Measurements from ENCODE around the gene ABTB2.
"Not testable (repeated sequence)": the region's sequence is repeated elsewhere in the genome, so short reads cannot be mapped to it uniquely, and the experiment has no call there.

Gene ABTB2

DNA sequence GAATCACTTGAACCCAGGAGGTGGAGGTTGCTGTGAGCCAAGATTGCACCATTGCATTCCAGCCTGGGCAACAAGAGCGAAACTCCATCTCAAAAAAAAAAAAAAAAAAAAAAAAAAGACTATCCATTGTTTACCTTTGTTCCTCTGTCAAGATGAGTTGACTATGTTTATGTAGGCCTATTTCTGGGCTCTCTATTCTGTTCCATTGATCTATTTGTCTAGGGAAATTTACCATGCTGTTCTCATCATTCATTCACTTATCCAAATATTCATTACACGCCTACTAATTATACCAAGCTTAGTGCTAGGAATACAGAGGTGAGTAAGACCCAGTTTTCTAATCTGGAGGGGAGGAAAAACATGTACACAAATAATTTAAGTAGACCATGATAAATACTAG lies 139.1 kb downstream of the ABTB2 start:
- H3K4me3 ChIP-seq (ENCODE audit: low read depth, low read length): not testable (repeated sequence)

DNA sequence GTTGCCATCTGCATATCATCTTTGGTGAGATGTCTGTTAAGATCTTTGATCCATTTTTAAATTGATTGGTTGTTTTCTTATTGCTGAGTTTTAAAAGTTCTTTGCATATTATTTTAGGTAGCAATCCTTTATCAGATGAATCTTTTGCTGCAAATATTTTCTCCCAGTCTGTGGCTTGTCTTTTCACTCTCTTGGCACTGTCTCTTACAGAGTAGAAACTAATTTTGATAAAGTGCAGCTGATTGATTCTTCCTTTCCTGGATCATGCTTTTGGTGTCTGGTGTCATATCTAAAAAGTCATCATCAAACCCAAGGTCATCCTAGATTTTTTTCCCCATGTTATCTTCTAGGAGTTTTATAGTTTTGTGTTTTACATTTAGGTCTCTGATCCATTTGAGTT lies 139.7 kb downstream of the ABTB2 start:
- H3K4me3 ChIP-seq (ENCODE audit: low read depth, low read length): no peak overlapping the region

DNA sequence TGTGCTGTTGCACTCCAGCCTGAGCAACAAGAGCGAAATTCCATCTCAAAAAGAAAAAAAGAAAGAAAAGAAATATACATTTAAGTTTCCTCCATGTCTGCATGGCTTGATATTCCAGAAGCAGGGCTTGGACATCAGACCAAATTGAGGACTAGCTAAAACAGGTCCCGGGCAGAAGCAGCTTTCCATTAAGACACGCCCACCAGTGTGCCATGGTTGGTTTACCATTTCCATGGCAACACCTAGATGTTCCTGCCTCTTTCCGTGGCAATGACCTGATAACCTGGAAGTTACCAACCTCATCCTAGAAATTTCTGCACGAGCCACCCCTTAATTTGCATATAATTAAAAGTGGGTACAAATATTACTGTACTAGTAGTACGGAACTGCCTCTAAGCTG lies 141.1 kb downstream of the ABTB2 start:
- H3K4me3 ChIP-seq (ENCODE audit: low read depth, low read length): no peak overlapping the region

GRCh38 chr11:34215806-34216453 lies 141.9 kb downstream of the ABTB2 start:
- no peak overlapping the region for H3K4me3 ChIP-seq (ENCODE audit: low read depth, low read length)

- H3K4me3 ChIP-seq (ENCODE audit: low read depth, low read length): no peak overlapping the region
Measured at GRCh38 chr11:34214961-34215805, 142.6 kb downstream of the ABTB2 start.

DNA sequence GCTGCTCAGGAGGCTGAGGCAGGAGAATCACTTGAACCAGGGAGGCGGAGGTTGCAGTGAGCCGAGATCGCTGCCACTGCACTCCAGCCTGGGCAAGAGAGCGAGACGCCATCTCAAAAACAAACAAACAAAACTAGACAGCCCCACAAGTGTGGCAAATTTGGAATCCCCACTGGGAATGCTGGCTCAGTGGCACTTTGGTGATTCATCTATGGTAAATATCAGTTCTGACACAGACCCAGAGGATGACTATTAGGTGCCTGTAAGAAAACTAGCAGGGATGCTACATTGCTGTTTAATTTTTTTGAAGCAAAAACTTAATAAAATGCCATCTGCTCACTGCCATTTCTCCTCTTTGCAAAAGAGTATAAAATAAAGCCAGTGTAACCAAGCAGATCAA lies 144.4 kb downstream of the ABTB2 start:
- no peak overlapping the region for H3K4me3 ChIP-seq (ENCODE audit: low read depth, low read length)

- no peak overlapping the region for H3K4me3 ChIP-seq (ENCODE audit: low read depth, low read length)
Measured at GRCh38 chr11:34212566-34212965, 145.2 kb downstream of the ABTB2 start.

DNA sequence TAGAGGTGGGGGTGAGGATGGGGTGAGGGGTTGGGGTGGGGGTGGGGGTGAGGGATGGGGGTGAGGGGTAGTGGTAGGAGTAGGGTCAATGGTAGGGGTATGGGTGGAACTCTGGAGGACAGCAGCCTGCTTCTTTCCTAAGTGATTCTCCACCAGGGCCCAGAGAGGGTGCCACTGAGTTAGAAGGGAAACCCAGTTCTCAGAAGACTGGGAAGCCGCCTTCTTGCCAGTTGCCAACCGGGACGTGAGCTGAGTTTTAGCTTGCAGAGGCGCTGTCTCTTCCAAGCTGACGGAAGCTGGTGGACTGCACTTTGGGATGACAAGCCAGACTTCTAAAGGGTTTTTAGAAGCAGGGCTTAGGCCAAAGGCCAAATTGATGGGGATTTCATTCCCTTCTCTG lies 148.0 kb downstream of the ABTB2 start:
- H3K4me3 ChIP-seq (ENCODE audit: low read depth, low read length): no peak overlapping the region

- no peak overlapping the region for H3K4me3 ChIP-seq (ENCODE audit: low read depth, low read length)
Measured at GRCh38 chr11:34208266-34209135, 149.3 kb downstream of the ABTB2 start.

GRCh38 chr11:34207487-34208180 lies 150.2 kb downstream of the ABTB2 start:
- no peak overlapping the region for H3K4me3 ChIP-seq (ENCODE audit: low read depth, low read length)

GRCh38 chr11:34206407-34207300 lies 151.2 kb downstream of the ABTB2 start:
- no peak overlapping the region for H3K4me3 ChIP-seq (ENCODE audit: low read depth, low read length)

GRCh38 chr11:34205326-34206035 lies 152.3 kb downstream of the ABTB2 start:
- H3K4me3 ChIP-seq (ENCODE audit: low read depth, low read length): no peak overlapping the region

- H3K4me3 ChIP-seq (ENCODE audit: low read depth, low read length): no peak overlapping the region
Measured at GRCh38 chr11:34204396-34205279, 153.2 kb downstream of the ABTB2 start.

- no peak overlapping the region for H3K4me3 ChIP-seq (ENCODE audit: low read depth, low read length)
Measured at GRCh38 chr11:34203377-34203871, 154.4 kb downstream of the ABTB2 start.

DNA sequence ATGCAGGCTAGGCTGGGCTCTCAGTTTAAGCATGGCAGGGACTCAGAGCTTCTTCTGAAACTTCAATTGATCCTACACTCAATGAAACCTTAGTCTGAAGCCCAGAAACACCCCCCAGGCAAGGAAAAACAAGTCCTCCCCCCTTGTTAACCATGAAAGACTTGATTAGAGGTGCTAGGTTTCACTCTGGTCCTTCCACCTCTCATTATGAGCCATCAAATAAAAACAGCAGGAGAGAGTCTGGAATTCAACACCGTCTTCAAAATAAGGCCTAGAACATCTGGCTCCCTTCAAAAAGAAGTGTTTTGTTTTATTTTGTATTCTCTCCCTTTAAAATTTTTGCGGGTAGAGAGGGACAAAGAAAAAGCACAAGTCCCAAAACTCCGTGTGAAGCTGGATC lies 156.7 kb downstream of the ABTB2 start:
- H3K4me3 ChIP-seq (ENCODE audit: low read depth, low read length): no peak overlapping the region

DNA sequence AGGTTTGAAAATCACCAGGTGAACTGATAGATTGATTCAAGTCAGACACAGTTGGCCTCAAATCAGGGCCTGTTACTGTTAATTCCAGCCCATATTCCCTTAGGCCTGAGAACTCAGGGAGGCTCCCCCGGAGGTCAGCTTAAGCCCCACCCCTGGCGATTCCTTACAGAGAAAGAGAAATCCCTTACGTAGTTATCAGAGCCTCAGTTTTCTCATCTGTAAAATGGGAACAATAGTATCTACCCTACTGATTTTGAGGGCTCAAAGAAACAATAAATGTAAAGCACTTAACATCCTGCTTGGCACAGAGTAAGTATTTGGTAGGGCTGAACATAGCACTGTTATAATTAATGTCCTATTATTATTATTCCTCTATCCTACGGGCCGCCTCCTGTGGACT lies 158.3 kb downstream of the ABTB2 start:
- H3K4me3 ChIP-seq (ENCODE audit: low read depth, low read length): no peak overlapping the region

GRCh38 chr11:34198523-34198922 lies 159.3 kb downstream of the ABTB2 start:
- no peak overlapping the region for H3K4me3 ChIP-seq (ENCODE audit: low read depth, low read length)

GRCh38 chr11:34197256-34197655 lies 160.6 kb downstream of the ABTB2 start:
- no peak overlapping the region for H3K4me3 ChIP-seq (ENCODE audit: low read depth, low read length)

Measured in iPS-11a (cell line).